GM12891 (cell line): ENCODE results near the gene DOCK7. TPM values are rescaled to one million over a fixed set of nuclear protein-coding genes. Genes with fewer than 3 reads are reported as not detected.

ENCODE experiments used
- DNase-seq: peaks from one replicate; pipeline ENCODE4 v3.0.0; 2011; ENCODE audit warnings: low spot score; ENCODE audit not compliant: insufficient read length
- FAIRE-seq: peaks from 2 replicates; lab custom pipeline; 2011; peaks lifted over from hg19 to GRCh38; lab: Jason Lieb, UNC
- PAX5 ChIP-seq: IDR thresholded peaks from 2 replicates; pipeline ENCODE4 v1.6.1; 2011; ENCODE audit warnings: low read length, moderate library complexity, mild to moderate bottlenecking; ENCODE audit not compliant: insufficient read depth, severe bottlenecking
- POLR2A ChIP-seq: IDR thresholded peaks from 2 replicates; pipeline ENCODE4 v1.6.1; 2011; ENCODE audit warnings: low read depth, low read length, control low read depth
- POLR2AphosphoS5 ChIP-seq: IDR thresholded peaks from 2 replicates; pipeline ENCODE4 v1.6.1; 2011; ENCODE audit warnings: low read depth, low read length, control low read depth
- POU2F2 ChIP-seq: IDR thresholded peaks from 2 replicates; pipeline ENCODE4 v1.6.1; 2011; ENCODE audit warnings: low read depth, mild to moderate bottlenecking, control low read depth, low read length, moderate library complexity
- SPI1 ChIP-seq: IDR thresholded peaks from 2 replicates; pipeline ENCODE4 v1.6.1; 2011; ENCODE audit warnings: low read depth, low read length, control low read depth
- TAF1 ChIP-seq: IDR thresholded peaks from 2 replicates; pipeline ENCODE4 v1.6.1; 2011; ENCODE audit warnings: low read depth, low read length, control low read depth
- polyA plus RNA-seq: library from polyadenylated mRNA; unstranded; fragments of >200 nt; gene quantifications from one replicate; pipeline ENCODE4 v1.2.1, GENCODE V29; 2012; ENCODE audit warnings: low read depth, missing spikeins, inconsistent platforms; ENCODE audit not compliant: missing spikeins

Gene DOCK7, protein sequence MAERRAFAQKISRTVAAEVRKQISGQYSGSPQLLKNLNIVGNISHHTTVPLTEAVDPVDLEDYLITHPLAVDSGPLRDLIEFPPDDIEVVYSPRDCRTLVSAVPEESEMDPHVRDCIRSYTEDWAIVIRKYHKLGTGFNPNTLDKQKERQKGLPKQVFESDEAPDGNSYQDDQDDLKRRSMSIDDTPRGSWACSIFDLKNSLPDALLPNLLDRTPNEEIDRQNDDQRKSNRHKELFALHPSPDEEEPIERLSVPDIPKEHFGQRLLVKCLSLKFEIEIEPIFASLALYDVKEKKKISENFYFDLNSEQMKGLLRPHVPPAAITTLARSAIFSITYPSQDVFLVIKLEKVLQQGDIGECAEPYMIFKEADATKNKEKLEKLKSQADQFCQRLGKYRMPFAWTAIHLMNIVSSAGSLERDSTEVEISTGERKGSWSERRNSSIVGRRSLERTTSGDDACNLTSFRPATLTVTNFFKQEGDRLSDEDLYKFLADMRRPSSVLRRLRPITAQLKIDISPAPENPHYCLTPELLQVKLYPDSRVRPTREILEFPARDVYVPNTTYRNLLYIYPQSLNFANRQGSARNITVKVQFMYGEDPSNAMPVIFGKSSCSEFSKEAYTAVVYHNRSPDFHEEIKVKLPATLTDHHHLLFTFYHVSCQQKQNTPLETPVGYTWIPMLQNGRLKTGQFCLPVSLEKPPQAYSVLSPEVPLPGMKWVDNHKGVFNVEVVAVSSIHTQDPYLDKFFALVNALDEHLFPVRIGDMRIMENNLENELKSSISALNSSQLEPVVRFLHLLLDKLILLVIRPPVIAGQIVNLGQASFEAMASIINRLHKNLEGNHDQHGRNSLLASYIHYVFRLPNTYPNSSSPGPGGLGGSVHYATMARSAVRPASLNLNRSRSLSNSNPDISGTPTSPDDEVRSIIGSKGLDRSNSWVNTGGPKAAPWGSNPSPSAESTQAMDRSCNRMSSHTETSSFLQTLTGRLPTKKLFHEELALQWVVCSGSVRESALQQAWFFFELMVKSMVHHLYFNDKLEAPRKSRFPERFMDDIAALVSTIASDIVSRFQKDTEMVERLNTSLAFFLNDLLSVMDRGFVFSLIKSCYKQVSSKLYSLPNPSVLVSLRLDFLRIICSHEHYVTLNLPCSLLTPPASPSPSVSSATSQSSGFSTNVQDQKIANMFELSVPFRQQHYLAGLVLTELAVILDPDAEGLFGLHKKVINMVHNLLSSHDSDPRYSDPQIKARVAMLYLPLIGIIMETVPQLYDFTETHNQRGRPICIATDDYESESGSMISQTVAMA (N-terminal part only)
- 11.6 TPM for polyA plus RNA-seq

- FAIRE-seq: peak; percentile 23
- no peak for TF ChIP-seq POLR2A
- TF ChIP-seq POLR2AphosphoS5: no peak
- no peak for TF ChIP-seq SPI1
- TF ChIP-seq TAF1: no peak
- no peak for TF ChIP-seq PAX5
- TF ChIP-seq POU2F2: no peak
- DNase-seq: peak; percentile 70
Measured at GRCh38 chr1:62687903-62688686, at the start of gene DOCK7. TSS of gene DOCK7 (minus strand) at chr1:62688386. CDS start at chr1:62688264, 122 bp downstream.

GRCh38 chr1:62735491-62736171 is 47.4 kb upstream of the DOCK7 start:
- FAIRE-seq (no peak), DNase-seq (no peak)

DNA sequence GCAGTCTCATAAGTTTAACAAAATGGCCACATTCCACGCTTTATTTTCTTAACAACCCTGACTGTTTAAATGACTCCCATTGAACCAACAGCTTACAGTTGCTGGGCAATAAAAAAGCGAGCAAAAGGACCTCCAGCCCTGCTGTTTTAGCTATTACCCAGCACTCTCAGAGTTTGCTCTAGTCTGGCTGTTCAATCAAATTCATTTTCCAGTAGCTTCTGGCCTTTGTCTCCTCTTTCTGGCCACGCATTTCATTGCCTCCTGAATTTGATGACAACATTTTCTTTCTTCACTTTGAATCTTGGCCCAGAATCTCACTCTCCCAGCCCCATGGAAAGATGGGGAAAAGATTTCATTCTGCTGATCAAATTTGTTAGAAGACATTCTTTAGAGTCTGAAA is 44.1 kb upstream of the DOCK7 start:
- TF ChIP-seq SPI1 (no peak), POU2F2 (no peak), PAX5 (no peak), POLR2AphosphoS5 (no peak)
- no peak for DNase-seq
- no peak for FAIRE-seq

More at GRCh38 chr1:62735491-62736171, 47.4 kb upstream of the DOCK7 start:
- TF ChIP-seq PAX5 (no peak), TAF1 (no peak), POLR2AphosphoS5 (no peak), SPI1 (no peak), POLR2A (no peak)

GRCh38 chr1:62728963-62729362 is 40.8 kb upstream of the DOCK7 start:
- TF ChIP-seq POLR2A (no peak), PAX5 (no peak), POU2F2 (no peak), SPI1 (no peak), POLR2AphosphoS5 (no peak), TAF1 (no peak)
- no peak for DNase-seq
- peak; percentile 23 for FAIRE-seq

- DNase-seq: no peak
- FAIRE-seq: peak; percentile 60
- TF ChIP-seq POLR2AphosphoS5 (no peak), PAX5 (no peak), TAF1 (no peak), POU2F2 (no peak), SPI1 (no peak), POLR2A (no peak)
Measured at GRCh38 chr1:62727656-62728407, 39.6 kb upstream of the DOCK7 start.

- DNase-seq (no peak), FAIRE-seq (peak; percentile 5)
- no peak for TF ChIP-seq SPI1
- TF ChIP-seq TAF1: no peak
- TF ChIP-seq PAX5: no peak
- TF ChIP-seq POLR2AphosphoS5: no peak
- TF ChIP-seq POLR2A: no peak
- no peak for TF ChIP-seq POU2F2
Measured at GRCh38 chr1:62726011-62726442, 37.8 kb upstream of the DOCK7 start.

- FAIRE-seq (peak; percentile 60), DNase-seq (no peak)
- TF ChIP-seq POLR2A (no peak), PAX5 (no peak), POLR2AphosphoS5 (no peak), SPI1 (no peak), TAF1 (no peak), POU2F2 (no peak)
Measured at GRCh38 chr1:62725255-62725654, 37.1 kb upstream of the DOCK7 start.
